Limb (tissue), 2 donors: Measurements from ENCODE around the gene PARP8.

Source experiments
- DNase-seq, 2 donors: peaks; one replicate each; pipeline ENCODE4 v3.0.0-alpha.2; 2016; ENCODE audit errors: extremely low spot score in 2 of 2

Gene PARP8

GRCh38 chr5:50725800-50726474 lies 59.5 kb downstream of the PARP8 start:
- DNase-seq = no peak

- DNase-seq = no peak
These were observed 60.2 kb downstream of the PARP8 start for GRCh38 chr5:50726475-50727148.

- DNase-seq = no peak
These were observed 60.7 kb downstream of the PARP8 start for GRCh38 chr5:50727149-50727496.

GRCh38 chr5:50727845-50728244 lies 61.4 kb downstream of the PARP8 start:
- no peak for DNase-seq

- no peak for DNase-seq
These were observed 63.9 kb downstream of the PARP8 start for GRCh38 chr5:50730336-50730735.

- DNase-seq = no peak
These were observed 64.4 kb downstream of the PARP8 start for GRCh38 chr5:50730841-50731240.

GRCh38 chr5:50733741-50734140 lies 67.3 kb downstream of the PARP8 start:
- DNase-seq = no peak

GRCh38 chr5:50738864-50739263 lies 72.4 kb downstream of the PARP8 start:
- DNase-seq = no peak

- DNase-seq = no peak
These were observed 74.4 kb downstream of the PARP8 start for GRCh38 chr5:50740832-50741231.

- DNase-seq = no peak
These were observed 78.3 kb downstream of the PARP8 start for GRCh38 chr5:50744776-50745175.

GRCh38 chr5:50745221-50745910 lies 78.9 kb downstream of the PARP8 start:
- no peak for DNase-seq

GRCh38 chr5:50749181-50749580 lies 82.7 kb downstream of the PARP8 start:
- no peak for DNase-seq

- DNase-seq = no peak
These were observed 83.4 kb downstream of the PARP8 start for GRCh38 chr5:50749873-50750272.

GRCh38 chr5:50751064-50751657 lies 84.7 kb downstream of the PARP8 start:
- DNase-seq = peak in 1 of 2 donors; percentile 67

GRCh38 chr5:50752800-50753199 lies 86.4 kb downstream of the PARP8 start:
- no peak for DNase-seq

- no peak for DNase-seq
These were observed 93.3 kb downstream of the PARP8 start for GRCh38 chr5:50759526-50760270.

- no peak for DNase-seq
These were observed 96.9 kb downstream of the PARP8 start for GRCh38 chr5:50763351-50763750.

GRCh38 chr5:50763846-50764245 lies 97.4 kb downstream of the PARP8 start:
- no peak for DNase-seq

GRCh38 chr5:50766042-50766441 lies 99.6 kb downstream of the PARP8 start:
- DNase-seq = no peak

GRCh38 chr5:50766462-50766861 lies 100.0 kb downstream of the PARP8 start:
- no peak for DNase-seq

- no peak for DNase-seq
These were observed 100.5 kb downstream of the PARP8 start for GRCh38 chr5:50766967-50767366.

- DNase-seq = no peak
These were observed 101.2 kb downstream of the PARP8 start for GRCh38 chr5:50767588-50767987.
